HCT116 (cell line): ENCODE data around the gene NEURL4. TPM values are rescaled to one million over a fixed set of nuclear protein-coding genes. Genes with fewer than 3 reads are reported as not detected.

Source experiments
- ATAC-seq: fragments of 200-7000 bp; cut with Tn5 transposase; 2 replicates; pipeline ENCODE4 v1.9.1; 2020; ENCODE audit warnings: mild to moderate bottlenecking, moderate library complexity
- BruUV-seq: library from RNA; stranded (reverse); fragments of 400-500 nt; replicated peaks from 2 replicates; lab custom pipeline; 2021; lab: Mats Ljungman, UMichigan
- CTCF ChIA-PET: fragments of 300-600 bp; sonication (Branson Sonifier 250); formaldehyde crosslinking; loops from one replicate; lab custom pipeline; 2021; ENCODE audit warnings: antibody characterized with exemption; lab: Charles Lee
- POLR2A ChIA-PET: fragments of 300-600, 350-600 bp; sonication (Branson Sonifier 250); formaldehyde crosslinking; loops from one replicate; lab custom pipeline; 2021; ENCODE audit warnings: antibody characterized with exemption; lab: Charles Lee
- RAD21 ChIA-PET, 2 experiments: fragments of 300-600 bp; sonication (Branson Sonifier 250); formaldehyde crosslinking; loops; one replicate each; lab custom pipeline; 2023; ENCODE audit warnings: low total read pairs in 2 of 2; ENCODE audit not compliant: uncharacterized antibody in 2 of 2, unreplicated experiment in 2 of 2, low non-redundant PET in 1 of 2; lab: Charles Lee
- DNase-seq: peaks from one replicate; pipeline ENCODE4 v3.0.0-alpha.2; 2010; ENCODE audit warnings: low read depth, low spot score
- H2AFZ ChIP-seq: fragments of 200-600 bp; shearing (Covaris generic), sonication (generic); 2 replicates; pipeline ENCODE4 v1.6.1; 2017; ENCODE audit warnings: low read depth, mixed run types, mixed read lengths, antibody characterized with exemption, low read length; ENCODE audit not compliant: poor library complexity, severe bottlenecking
- H3K27ac ChIP-seq: 2 replicates; pipeline ENCODE4 v1.5.1; 2012; ENCODE audit warnings: low read depth, low read length
- H3K27me3 ChIP-seq: fragments of 200-600 bp; sonication (generic); 2 replicates; pipeline ENCODE4 v1.6.1; 2016; ENCODE audit warnings: mixed run types, low read length, mixed read lengths; ENCODE audit not compliant: insufficient read depth
- H3K36me3 ChIP-seq, 2 experiments: fragments of 200-500 bp in 1 of 2; fragments of 200-600 bp in 1 of 2; sonication (Bioruptor generic) in 1 of 2; sonication (generic) in 1 of 2; 2 replicates each; pipeline versions ENCODE4 v1.5.1 to v1.6.1; 2014 to 2016; ENCODE audit warnings: low read length in 2 of 2, inconsistent platforms in 1 of 2, mixed read lengths in 1 of 2, mixed run types in 1 of 2; ENCODE audit not compliant: insufficient read depth in 2 of 2, control insufficient read depth in 1 of 2
- H3K4me1 ChIP-seq, 2 experiments: fragments of 200-600 bp in 1 of 2; sonication (generic) in 1 of 2; 2 replicates each; pipeline versions ENCODE4 v1.5.1 to v1.6.1; 2012 to 2017; ENCODE audit warnings: low read length in 2 of 2, inconsistent platforms in 1 of 2, mild to moderate bottlenecking in 1 of 2, mixed read lengths in 1 of 2, mixed run types in 1 of 2, moderate library complexity in 1 of 2; ENCODE audit not compliant: insufficient read depth in 2 of 2, control insufficient read depth in 1 of 2
- H3K4me2 ChIP-seq: fragments of 200-600 bp; sonication (generic); 2 replicates; pipeline ENCODE4 v1.6.1; 2017; ENCODE audit warnings: mixed run types, low read length, mixed read lengths
- H3K4me3 ChIP-seq, 2 experiments: fragments of 200-600 bp in 1 of 2; sonication (generic) in 1 of 2; replicated peaks in 1 of 2; 2 replicates each; pipeline ENCODE4 v1.5.1; 2011 to 2016; ENCODE audit warnings: low read length in 2 of 2, control low read depth in 1 of 2, low read depth in 1 of 2, mild to moderate bottlenecking in 1 of 2, mixed read lengths in 1 of 2, mixed run types in 1 of 2
- H3K79me2 ChIP-seq: fragments of 200-600 bp; sonication (generic); 2 replicates; pipeline ENCODE4 v1.6.1; 2017; ENCODE audit warnings: mild to moderate bottlenecking, mixed run types, low read length, moderate library complexity, mixed read lengths; ENCODE audit not compliant: insufficient read depth
- H3K9ac ChIP-seq: fragments of 200-600 bp; sonication (generic); 2 replicates; pipeline ENCODE4 v1.6.1; 2016; ENCODE audit warnings: low read length, mixed read lengths
- H3K9me2 ChIP-seq: fragments of 200-600 bp; sonication (generic), shearing (Covaris generic); 2 replicates; pipeline ENCODE4 v1.6.1; 2017; ENCODE audit warnings: mixed run types, mild to moderate bottlenecking, moderate library complexity; ENCODE audit not compliant: insufficient read depth
- H3K9me3 ChIP-seq, 2 experiments: fragments of 200-500 bp in 1 of 2; fragments of 200-600 bp in 1 of 2; sonication (Bioruptor generic) in 1 of 2; sonication (generic) in 1 of 2; 2 replicates each; pipeline ENCODE4 v1.6.1; 2014 to 2017; ENCODE audit warnings: low read length in 2 of 2, mixed read lengths in 2 of 2, inconsistent platforms in 1 of 2, low read depth in 1 of 2, mild to moderate bottlenecking in 1 of 2, mixed run types in 1 of 2, moderate library complexity in 1 of 2; ENCODE audit not compliant: control insufficient read depth in 1 of 2, insufficient read depth in 1 of 2
- H4K20me1 ChIP-seq: fragments of 200-600 bp; sonication (generic), shearing (Covaris generic); 2 replicates; pipeline ENCODE4 v1.6.1; 2017; ENCODE audit warnings: mixed run types, mild to moderate bottlenecking, moderate library complexity; ENCODE audit not compliant: insufficient read depth
- CEBPB ChIP-seq: IDR thresholded peaks from 2 replicates; pipeline ENCODE4 v1.6.1; 2012; ENCODE audit warnings: low read depth
- EGR1 ChIP-seq: IDR thresholded peaks from 2 replicates; pipeline ENCODE4 v1.6.1; 2012; ENCODE audit warnings: low read depth
- FOSL1 ChIP-seq: IDR thresholded peaks from 2 replicates; pipeline ENCODE4 v1.6.1; 2012; ENCODE audit warnings: low read depth
- POLR2A ChIP-seq: IDR thresholded peaks from 2 replicates; pipeline ENCODE4 v1.7.0; 2011; ENCODE audit warnings: borderline replicate concordance; ENCODE audit not compliant: insufficient read depth, insufficient read length; ENCODE audit errors: extremely low read depth
- POLR2AphosphoS5 ChIP-seq: IDR thresholded peaks from 2 replicates; pipeline ENCODE4 v1.6.1; 2011; ENCODE audit warnings: mild to moderate bottlenecking, low read depth, low read length, moderate library complexity
- SIN3A ChIP-seq: IDR thresholded peaks from 2 replicates; pipeline ENCODE4 v1.6.1; 2012; ENCODE audit warnings: low read depth
- SP1 ChIP-seq: IDR thresholded peaks from 2 replicates; pipeline ENCODE4 v1.6.1; 2012; ENCODE audit warnings: low read depth
- YY1 ChIP-seq: IDR thresholded peaks from 2 replicates; pipeline ENCODE4 v1.6.1; 2011; ENCODE audit warnings: low read length, low read depth, moderate library complexity, mild to moderate bottlenecking; ENCODE audit not compliant: insufficient replicate concordance; ENCODE audit errors: extremely low read depth
- ZFX ChIP-seq: fragments of 450-650 bp; IDR thresholded peaks from 2 replicates; pipeline ENCODE4 v1.6.1; 2017
- intact Hi-C: fragments of 100-400 bp; cut with micrococcal nuclease; formaldehyde crosslinking; loops from 2 replicates; pipeline ENCODE4 v1.10.0; 2022
- total RNA-seq: library from RNA; stranded (reverse); gene quantifications from one replicate; pipeline ENCODE4 v1.2.1, GENCODE V29; 2021; ENCODE audit not compliant: unreplicated experiment
- TF ChIP-seq, protein P1 (sequence below): IDR thresholded peaks from 2 replicates; pipeline ENCODE4 v1.6.1; 2012
- TF ChIP-seq, protein P2 (sequence below): IDR thresholded peaks from 2 replicates; pipeline ENCODE4 v1.6.1; 2012; ENCODE audit warnings: low read depth
- TF ChIP-seq, protein P3 (sequence below): IDR thresholded peaks from 2 replicates; pipeline ENCODE4 v1.6.1; 2012
- TF ChIP-seq, protein P4 (sequence below), 3 experiments: fragments of 200-600 bp in 1 of 3; sonication (generic) in 1 of 3; IDR thresholded peaks in 2 of 3; conservative IDR thresholded peaks in 1 of 3; 2 replicates each; pipeline ENCODE4 v1.5.1; 2012 to 2017; ENCODE audit warnings: low read depth in 2 of 3, low read length in 2 of 3, antibody characterized with exemption in 1 of 3, borderline replicate concordance in 1 of 3, control low read depth in 1 of 3, mild to moderate bottlenecking in 1 of 3, mixed read lengths in 1 of 3, mixed run types in 1 of 3, moderate library complexity in 1 of 3; ENCODE audit not compliant: insufficient read depth in 1 of 3

Gene NEURL4
- total RNA-seq, 1 experiment from 2014 or later = 56.9 TPM

DNA sequence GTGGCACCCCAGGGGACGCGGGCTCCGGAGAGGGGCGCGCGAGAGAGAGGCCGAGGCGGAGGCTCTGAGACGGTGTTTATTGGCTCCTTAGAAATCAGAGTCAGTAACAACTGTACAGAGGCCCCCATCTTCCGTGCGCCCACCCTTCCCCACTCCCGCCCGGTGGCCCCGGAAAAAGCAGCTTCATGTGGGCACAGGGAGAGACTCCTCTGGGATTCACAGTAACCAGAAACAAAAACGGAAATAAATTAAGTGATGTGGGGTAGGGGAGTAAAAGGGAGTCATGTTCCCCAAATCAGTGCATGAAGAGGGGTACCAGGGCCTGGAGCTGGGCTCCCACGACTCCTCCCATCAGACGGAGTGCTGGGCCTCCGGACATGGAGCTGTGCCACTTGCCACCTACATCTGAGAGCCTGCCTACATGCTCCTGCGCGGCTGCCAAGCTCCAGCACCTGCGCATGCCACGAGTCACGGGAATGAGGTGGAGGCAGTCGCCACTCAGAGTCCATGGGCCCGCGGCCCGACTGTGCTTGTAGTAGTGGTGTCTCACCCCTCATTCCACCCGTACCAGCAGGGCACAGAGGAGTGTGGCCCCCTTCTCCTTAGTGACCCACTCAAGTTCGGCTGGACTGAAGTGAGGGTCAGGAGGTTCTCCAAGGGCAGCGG lies 13.4 kb downstream of the NEURL4 start:
- intact Hi-C loops = no loop called here
- Histone ChIP-seq H3K27ac (peak overlapping the region; percentile 93), H3K4me3 (peak overlapping the region; percentile 81 to 96), H3K79me2 (peaks cover 41% of the 10 kb centered on the region), H3K4me1 (peaks cover 19 to 43% of the 10 kb centered on the region in 2 experiments), H4K20me1 (peaks cover 18% of the 10 kb centered on the region), H3K4me2 (peak overlapping the region; percentile 96), H3K9ac (peak overlapping the region; percentile 90)
- CTCF ChIA-PET = interaction anchor here (0.5 to 1.4 kb wide), 2 partner anchors 14 kb away, joined by 5 read pairs; partner anchors contain the start of gene NEURL4
- no peak for ATAC-seq
- no peak for DNase-seq
- no peak for TF ChIP-seq FOSL1
- TF ChIP-seq YY1 = no peak
- TF ChIP-seq, protein P1, sequence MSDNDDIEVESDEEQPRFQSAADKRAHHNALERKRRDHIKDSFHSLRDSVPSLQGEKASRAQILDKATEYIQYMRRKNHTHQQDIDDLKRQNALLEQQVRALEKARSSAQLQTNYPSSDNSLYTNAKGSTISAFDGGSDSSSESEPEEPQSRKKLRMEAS = no peak
- no peak for TF ChIP-seq SP1
- no peak for TF ChIP-seq EGR1
- TF ChIP-seq, protein P2, sequence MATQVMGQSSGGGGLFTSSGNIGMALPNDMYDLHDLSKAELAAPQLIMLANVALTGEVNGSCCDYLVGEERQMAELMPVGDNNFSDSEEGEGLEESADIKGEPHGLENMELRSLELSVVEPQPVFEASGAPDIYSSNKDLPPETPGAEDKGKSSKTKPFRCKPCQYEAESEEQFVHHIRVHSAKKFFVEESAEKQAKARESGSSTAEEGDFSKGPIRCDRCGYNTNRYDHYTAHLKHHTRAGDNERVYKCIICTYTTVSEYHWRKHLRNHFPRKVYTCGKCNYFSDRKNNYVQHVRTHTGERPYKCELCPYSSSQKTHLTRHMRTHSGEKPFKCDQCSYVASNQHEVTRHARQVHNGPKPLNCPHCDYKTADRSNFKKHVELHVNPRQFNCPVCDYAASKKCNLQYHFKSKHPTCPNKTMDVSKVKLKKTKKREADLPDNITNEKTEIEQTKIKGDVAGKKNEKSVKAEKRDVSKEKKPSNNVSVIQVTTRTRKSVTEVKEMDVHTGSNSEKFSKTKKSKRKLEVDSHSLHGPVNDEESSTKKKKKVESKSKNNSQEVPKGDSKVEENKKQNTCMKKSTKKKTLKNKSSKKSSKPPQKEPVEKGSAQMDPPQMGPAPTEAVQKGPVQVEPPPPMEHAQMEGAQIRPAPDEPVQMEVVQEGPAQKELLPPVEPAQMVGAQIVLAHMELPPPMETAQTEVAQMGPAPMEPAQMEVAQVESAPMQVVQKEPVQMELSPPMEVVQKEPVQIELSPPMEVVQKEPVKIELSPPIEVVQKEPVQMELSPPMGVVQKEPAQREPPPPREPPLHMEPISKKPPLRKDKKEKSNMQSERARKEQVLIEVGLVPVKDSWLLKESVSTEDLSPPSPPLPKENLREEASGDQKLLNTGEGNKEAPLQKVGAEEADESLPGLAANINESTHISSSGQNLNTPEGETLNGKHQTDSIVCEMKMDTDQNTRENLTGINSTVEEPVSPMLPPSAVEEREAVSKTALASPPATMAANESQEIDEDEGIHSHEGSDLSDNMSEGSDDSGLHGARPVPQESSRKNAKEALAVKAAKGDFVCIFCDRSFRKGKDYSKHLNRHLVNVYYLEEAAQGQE = no peak
- no peak for TF ChIP-seq ZFX
- TF ChIP-seq, protein P3, sequence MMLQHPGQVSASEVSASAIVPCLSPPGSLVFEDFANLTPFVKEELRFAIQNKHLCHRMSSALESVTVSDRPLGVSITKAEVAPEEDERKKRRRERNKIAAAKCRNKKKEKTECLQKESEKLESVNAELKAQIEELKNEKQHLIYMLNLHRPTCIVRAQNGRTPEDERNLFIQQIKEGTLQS = no peak
- TF ChIP-seq, protein P4, sequence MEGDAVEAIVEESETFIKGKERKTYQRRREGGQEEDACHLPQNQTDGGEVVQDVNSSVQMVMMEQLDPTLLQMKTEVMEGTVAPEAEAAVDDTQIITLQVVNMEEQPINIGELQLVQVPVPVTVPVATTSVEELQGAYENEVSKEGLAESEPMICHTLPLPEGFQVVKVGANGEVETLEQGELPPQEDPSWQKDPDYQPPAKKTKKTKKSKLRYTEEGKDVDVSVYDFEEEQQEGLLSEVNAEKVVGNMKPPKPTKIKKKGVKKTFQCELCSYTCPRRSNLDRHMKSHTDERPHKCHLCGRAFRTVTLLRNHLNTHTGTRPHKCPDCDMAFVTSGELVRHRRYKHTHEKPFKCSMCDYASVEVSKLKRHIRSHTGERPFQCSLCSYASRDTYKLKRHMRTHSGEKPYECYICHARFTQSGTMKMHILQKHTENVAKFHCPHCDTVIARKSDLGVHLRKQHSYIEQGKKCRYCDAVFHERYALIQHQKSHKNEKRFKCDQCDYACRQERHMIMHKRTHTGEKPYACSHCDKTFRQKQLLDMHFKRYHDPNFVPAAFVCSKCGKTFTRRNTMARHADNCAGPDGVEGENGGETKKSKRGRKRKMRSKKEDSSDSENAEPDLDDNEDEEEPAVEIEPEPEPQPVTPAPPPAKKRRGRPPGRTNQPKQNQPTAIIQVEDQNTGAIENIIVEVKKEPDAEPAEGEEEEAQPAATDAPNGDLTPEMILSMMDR (IDR thresholded peaks at IDR 0.05 in 2 of 3, conservative IDR thresholded peaks at IDR 0.05 in 1 of 3; ENCODE audit: borderline replicate concordance in 1 of 3, insufficient read depth in 1 of 3, low read depth in 2 of 3, low read length in 2 of 3) = no peak
- TF ChIP-seq SIN3A = no peak
- TF ChIP-seq CEBPB = no peak
- TF ChIP-seq POLR2AphosphoS5 = no peak
- no peak for TF ChIP-seq POLR2A
- TF ChIP-seq, all 23 proteins: peak for 0
- POLR2A ChIA-PET = no interaction called here
- BruUV-seq = no TSS peak
- no peaks in the 10 kb centered on the region for H3K9me3 ChIP-seq
- no peaks in the 10 kb centered on the region for H3K27me3 ChIP-seq
- peaks cover 24 to 49% of the 10 kb centered on the region in 2 experiments for H3K36me3 ChIP-seq
- RAD21 ChIA-PET = no interaction called here
- no peaks in the 10 kb centered on the region for H3K9me2 ChIP-seq
- H2AFZ ChIP-seq = no peak overlapping the region
